OCI-LY1 (cell line): ENCODE results near the gene GPR143.

ENCODE experiments used
- H2AFZ ChIP-seq: fragments of 200-600 bp; sonication (generic), shearing (Covaris generic); 2 replicates; pipeline ENCODE4 v1.6.0; 2014; ENCODE audit warnings: antibody characterized with exemption, mild to moderate bottlenecking, low read length
- H3F3A ChIP-seq: fragments of 200-600 bp; sonication (generic), shearing (Covaris generic); 2 replicates; pipeline ENCODE4 v1.6.0; 2014; ENCODE audit warnings: mild to moderate bottlenecking, antibody characterized with exemption, low read length, moderate library complexity; ENCODE audit not compliant: insufficient read depth
- H3K27ac ChIP-seq: fragments of 200-600 bp; sonication (generic); 2 replicates; pipeline ENCODE4 v1.5.1; 2014; ENCODE audit warnings: low read length, mixed run types, mild to moderate bottlenecking, low read depth; ENCODE audit not compliant: poor library complexity, severe bottlenecking
- H3K27me3 ChIP-seq: fragments of 200-600 bp; sonication (generic); 2 replicates; pipeline ENCODE4 v1.6.0; 2014; ENCODE audit warnings: antibody characterized with exemption, mild to moderate bottlenecking, low read length, moderate library complexity; ENCODE audit not compliant: insufficient read depth
- H3K36me3 ChIP-seq: fragments of 200-600 bp; sonication (generic); 2 replicates; pipeline ENCODE4 v1.6.1; 2014; ENCODE audit warnings: mild to moderate bottlenecking, antibody characterized with exemption, low read length, moderate library complexity, mixed read lengths; ENCODE audit not compliant: insufficient read depth
- H3K4me1 ChIP-seq: fragments of 200-600 bp; sonication (generic); 2 replicates; pipeline ENCODE4 v1.5.1; 2014; ENCODE audit warnings: mild to moderate bottlenecking, low read length, moderate library complexity; ENCODE audit not compliant: insufficient read depth, severe bottlenecking
- H3K4me2 ChIP-seq: fragments of 200-600 bp; sonication (generic), shearing (Covaris generic); 2 replicates; pipeline ENCODE4 v1.6.1; 2014; ENCODE audit warnings: low read length
- H3K4me3 ChIP-seq: fragments of 200-600 bp; sonication (generic); 2 replicates; pipeline ENCODE4 v1.5.1; 2014; ENCODE audit warnings: low read length, low read depth, mild to moderate bottlenecking, mixed read lengths; ENCODE audit not compliant: poor library complexity, severe bottlenecking
- H3K79me2 ChIP-seq: fragments of 200-600 bp; shearing (Covaris generic); 2 replicates; pipeline ENCODE4 v1.6.1; 2016; ENCODE audit warnings: mixed run types, low read length, mixed read lengths; ENCODE audit not compliant: insufficient read depth
- H3K9ac ChIP-seq: fragments of 200-600 bp; sonication (generic), shearing (Covaris generic); 2 replicates; pipeline ENCODE4 v1.6.1; 2014; ENCODE audit warnings: mild to moderate bottlenecking, low read length, mixed read lengths
- H3K9me2 ChIP-seq: fragments of 200-600 bp; sonication (generic), shearing (Covaris generic); 2 replicates; pipeline ENCODE4 v1.6.1; 2014; ENCODE audit warnings: low read depth, mild to moderate bottlenecking, low read length, mixed read lengths
- H3K9me3 ChIP-seq: fragments of 200-600 bp; shearing (Covaris generic); 2 replicates; pipeline ENCODE4 v1.6.1; 2014; ENCODE audit warnings: low read length, mixed read lengths
- H4K20me1 ChIP-seq: fragments of 200-600 bp; sonication (generic), shearing (Covaris generic); 2 replicates; pipeline ENCODE4 v1.6.0; 2016; ENCODE audit warnings: mild to moderate bottlenecking, low read length; ENCODE audit not compliant: insufficient read depth
- CTCF ChIP-seq: fragments of 200-600 bp; sonication (generic), shearing (Covaris generic); IDR thresholded peaks from 2 replicates; pipeline ENCODE4 v1.5.1; 2017; ENCODE audit warnings: mild to moderate bottlenecking, antibody characterized with exemption, low read length, moderate library complexity, mixed read lengths
- EZH2 ChIP-seq: fragments of 200-600 bp; sonication (generic), shearing (Covaris generic); IDR thresholded peaks from 2 replicates; pipeline ENCODE4 v1.8.0; 2017; ENCODE audit warnings: borderline replicate concordance, mixed run types, mild to moderate bottlenecking, antibody characterized with exemption, low read length, moderate library complexity, mixed read lengths

The GPR143 gene

DNA sequence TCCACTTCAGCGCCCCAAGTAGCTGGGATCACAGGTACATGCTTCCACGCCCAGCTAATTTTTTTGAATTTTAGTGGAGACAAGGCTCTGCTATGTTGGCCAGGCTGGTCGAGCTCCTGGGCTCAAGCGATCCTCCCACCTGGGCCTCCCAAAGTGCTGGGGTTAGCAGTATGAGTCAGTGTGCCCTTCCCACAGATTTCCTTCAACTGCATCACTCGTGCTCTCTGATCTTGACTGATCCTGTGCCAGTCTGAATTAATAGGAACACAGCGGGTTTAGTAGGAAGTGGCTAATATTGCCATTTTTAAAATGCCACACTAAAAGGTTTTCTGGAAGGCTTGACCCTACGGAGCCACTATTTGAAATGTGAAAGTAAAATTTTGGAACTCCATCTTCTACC lies 16.3 kb upstream of the GPR143 start:
- Histone ChIP-seq H3K27me3 (no peaks in the 10 kb centered on the region), H3K9me3 (no peaks in the 10 kb centered on the region), H3K79me2 (no peaks in the 10 kb centered on the region), H3K9me2 (no peaks in the 10 kb centered on the region), H3K4me1 (no peaks in the 10 kb centered on the region), H3K27ac (no peak overlapping the region), H3K4me3 (no peak overlapping the region), H3K36me3 (no peaks in the 10 kb centered on the region), H3K9ac (no peak overlapping the region), H3F3A (no peaks in the 10 kb centered on the region), H3K4me2 (no peak overlapping the region), H2AFZ (no peak overlapping the region), H4K20me1 (no peaks in the 10 kb centered on the region)
- TF ChIP-seq EZH2 = no peak
- TF ChIP-seq CTCF = no peak

DNA sequence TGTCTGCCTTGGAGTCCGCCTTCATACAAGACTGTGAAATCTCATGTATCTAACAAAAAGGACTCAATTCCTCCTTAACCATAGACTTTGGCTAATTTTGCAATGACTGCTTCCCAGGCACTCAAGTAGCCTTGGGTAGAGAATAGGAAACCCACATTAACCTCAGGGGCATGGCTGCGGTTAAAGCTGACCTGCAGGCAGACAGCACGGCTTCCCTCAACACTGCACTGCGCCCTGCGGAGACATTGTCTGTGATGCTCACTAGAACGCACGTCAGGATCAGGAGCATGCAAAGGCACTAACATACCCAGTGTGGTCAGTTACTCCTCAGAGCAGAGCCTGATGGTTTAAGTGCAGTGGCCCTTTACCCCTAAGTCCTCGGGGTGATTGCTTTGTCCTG lies 10.3 kb upstream of the GPR143 start:
- Histone ChIP-seq H3K36me3 (no peaks in the 10 kb centered on the region), H3K27ac (no peak overlapping the region), H3K4me3 (no peak overlapping the region), H3K9me3 (no peaks in the 10 kb centered on the region), H3K9ac (no peak overlapping the region), H4K20me1 (no peaks in the 10 kb centered on the region), H3K4me1 (no peaks in the 10 kb centered on the region), H2AFZ (no peak overlapping the region), H3K9me2 (no peaks in the 10 kb centered on the region), H3K27me3 (no peaks in the 10 kb centered on the region), H3K79me2 (no peaks in the 10 kb centered on the region), H3K4me2 (no peak overlapping the region), H3F3A (no peaks in the 10 kb centered on the region)
- TF ChIP-seq CTCF (no peak), EZH2 (no peak)

GRCh38 chrX:9772943-9773342 lies 7.3 kb upstream of the GPR143 start:
- H2AFZ ChIP-seq = no peak overlapping the region
- no peaks in the 10 kb centered on the region for H3K36me3 ChIP-seq

More at GRCh38 chrX:9772943-9773342, 7.3 kb upstream of the GPR143 start:
- Histone ChIP-seq H3K79me2 (no peaks in the 10 kb centered on the region), H3K27me3 (no peaks in the 10 kb centered on the region), H3K4me3 (no peak overlapping the region), H3K9me2 (no peaks in the 10 kb centered on the region), H3K27ac (no peak overlapping the region), H3K9ac (no peak overlapping the region), H3K4me1 (no peaks in the 10 kb centered on the region), H3K9me3 (no peaks in the 10 kb centered on the region), H3K4me2 (no peak overlapping the region), H3F3A (no peaks in the 10 kb centered on the region), H4K20me1 (no peaks in the 10 kb centered on the region)
- no peak for TF ChIP-seq EZH2
- no peak for TF ChIP-seq CTCF
